ENCODE measurements around the gene CSRNP3.

DNA sequence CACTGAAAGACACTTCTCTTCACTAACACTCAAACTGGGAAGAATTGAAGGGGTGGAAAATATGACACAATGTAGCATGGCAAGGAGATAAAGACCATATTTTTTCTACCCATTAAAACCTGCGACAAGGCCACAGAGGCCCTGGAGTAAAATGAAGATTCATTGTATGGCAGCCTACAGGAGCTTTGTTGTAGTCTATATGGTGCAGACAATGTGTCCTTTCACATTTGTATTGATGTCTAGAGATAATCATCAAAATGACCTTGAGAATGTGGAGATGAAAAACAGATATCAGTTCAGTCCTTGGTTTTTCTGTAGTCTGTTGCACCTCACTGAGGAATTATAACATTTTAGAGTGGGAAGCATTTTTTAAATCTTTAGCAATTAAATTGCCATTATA is 80.1 kb downstream of the CSRNP3 start:
- no peak for TF ChIP-seq POLR2AphosphoS5 (IDR thresholded peaks at IDR 0.05; ENCODE audit: low read depth, low read length)
- no peak for TF ChIP-seq TAF1 (IDR thresholded peaks at IDR 0.05; ENCODE audit: borderline replicate concordance, insufficient read depth, low read length)
